Breast epithelium (tissue), 4 donors: Measurements from ENCODE around the gene YWHAE. TPM values are rescaled to one million over a fixed set of nuclear protein-coding genes. Genes with fewer than 3 reads are reported as not detected.
"Not testable (repeated sequence)": the region's sequence is repeated elsewhere in the genome, so short reads cannot be mapped to it uniquely, and the experiment has no call there.

Experiments used
- DNase-seq, 2 donors: peaks; one replicate each; pipeline ENCODE4 v3.0.0-alpha.2; 2019; ENCODE audit warnings: low spot score in 2 of 2
- H3K27ac ChIP-seq, 2 donors: fragments of 200-600 bp; sonication (generic) in 1 of 2; one replicate each; pipeline ENCODE4 v1.5.1; 2016 to 2019; ENCODE audit warnings: mild to moderate bottlenecking in 1 of 2
- H3K27me3 ChIP-seq, 2 donors: fragments of 200-600 bp; sonication (generic) in 1 of 2; one replicate each; pipeline versions ENCODE4 v1.5.1 to v1.6.0; 2017 to 2019; ENCODE audit warnings: control low read depth in 1 of 2, mild to moderate bottlenecking in 1 of 2
- H3K36me3 ChIP-seq: fragments of 200-600 bp; one replicate; pipeline ENCODE4 v1.5.1; 2019
- H3K4me1 ChIP-seq, 2 donors: fragments of 200-600 bp; sonication (generic); one replicate each; pipeline ENCODE4 v1.5.1; 2016 to 2019; ENCODE audit warnings: control low read depth in 1 of 2
- H3K4me3 ChIP-seq, 3 donors: fragments of 200-600 bp; sonication (generic); 1 replicate in 2 of 3; 2 replicates in 1 of 3; pipeline ENCODE4 v1.5.1; 2016 to 2019; ENCODE audit warnings: mild to moderate bottlenecking in 3 of 3, moderate library complexity in 2 of 3
- H3K9me3 ChIP-seq, 2 donors: fragments of 200-600 bp; sonication (generic) in 1 of 2; one replicate each; pipeline ENCODE4 v1.5.1; 2016 to 2019; ENCODE audit warnings: control low read depth in 1 of 2
- CTCF ChIP-seq, 3 donors: fragments of 450-650 bp; IDR thresholded peaks; one replicate each; pipeline ENCODE4 v1.5.1; 2016 to 2017; ENCODE audit warnings: antibody characterized with exemption in 3 of 3, mild to moderate bottlenecking in 3 of 3, moderate library complexity in 3 of 3
- POLR2A ChIP-seq: fragments of 450-650 bp; IDR thresholded peaks from one replicate; pipeline ENCODE4 v1.6.1; 2016; ENCODE audit warnings: antibody characterized with exemption, mild to moderate bottlenecking, moderate library complexity
- POLR2AphosphoS5 ChIP-seq, 3 donors: sonication (generic); formaldehyde crosslinking; IDR thresholded peaks; one replicate each; pipeline ENCODE4 v1.6.1; 2017; ENCODE audit warnings: antibody characterized with exemption in 3 of 3
- intact Hi-C: fragments of 100-400 bp; cut with DNase I; formaldehyde crosslinking; loops from one replicate; pipeline ENCODE4 v1.15.1; 2023; ENCODE audit warnings: low total_unique reads
- total RNA-seq, 3 donors: library from RNA; depleted of rRNA; stranded (reverse); fragments of >200 nt; gene quantifications; one replicate each; pipeline ENCODE4 v1.1.0, GENCODE V29; 2016

The YWHAE gene
- total RNA-seq, 3 donors from 2014 or later, result 481 to 610 (median 518) TPM

DNA sequence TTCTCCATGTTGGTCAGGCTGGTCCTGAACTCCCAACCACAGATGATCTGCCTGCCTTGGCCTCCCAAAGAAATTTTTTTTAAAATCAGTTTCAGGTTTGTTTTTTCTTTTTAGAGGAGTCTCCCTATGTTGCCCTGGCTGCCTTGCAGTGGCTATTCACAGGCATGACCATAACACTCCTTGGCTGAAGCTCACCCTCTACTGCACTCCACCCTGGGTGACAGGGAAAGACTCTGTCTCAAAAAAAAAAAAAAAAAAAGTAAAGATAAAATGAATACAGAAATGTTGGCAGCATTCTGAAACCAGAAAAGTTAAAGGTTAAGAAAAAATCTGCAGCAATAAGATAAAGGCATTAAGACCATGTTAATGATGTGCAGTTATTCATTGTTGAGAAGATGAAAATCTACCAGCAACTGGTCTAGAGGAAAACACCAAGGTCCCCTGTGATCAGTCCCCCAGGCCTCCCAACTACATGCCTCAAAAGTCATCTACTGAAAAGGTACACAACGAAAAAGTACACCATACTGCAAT, 15.1 kb downstream of the YWHAE start:
- no peaks in the 10 kb centered on the region for H3K27me3 ChIP-seq
- no peak for DNase-seq
- intact Hi-C loops, result no loop called here
- H3K4me3 ChIP-seq, result no peak overlapping the region
- H3K9me3 ChIP-seq, result no peaks in the 10 kb centered on the region
- peaks cover 0 to 15% of the 10 kb centered on the region in 2 donors for H3K4me1 ChIP-seq
- TF ChIP-seq CTCF (IDR thresholded peaks at IDR 0.05), result no peak
- TF ChIP-seq POLR2AphosphoS5 (IDR thresholded peaks at IDR 0.05), result no peak
- TF ChIP-seq POLR2A, result no peak
- H3K36me3 ChIP-seq, result no peaks in the 10 kb centered on the region
- peak overlapping the region in 1 of 2 donors; percentile 54 for H3K27ac ChIP-seq

DNA sequence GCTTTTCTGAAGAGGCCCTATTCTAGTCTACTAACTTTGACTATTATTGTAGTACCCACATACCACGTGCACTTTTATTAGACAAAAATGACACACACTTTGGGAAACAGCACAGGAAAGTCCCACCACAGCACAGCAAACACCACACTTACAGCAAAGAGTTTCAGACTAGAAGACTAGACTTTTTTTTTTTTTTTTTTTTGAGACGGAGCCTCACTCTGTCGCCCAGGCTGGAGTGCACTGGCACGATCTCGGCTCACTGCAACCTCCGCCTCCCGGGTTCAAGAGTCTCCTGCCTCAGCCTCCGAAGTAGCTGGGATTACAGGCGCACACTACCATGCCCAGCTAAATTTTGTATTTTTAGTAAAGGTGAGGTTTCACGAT, 20.1 kb downstream of the YWHAE start:
- intact Hi-C loops, result no loop called here
- peak overlapping the region; percentile 33 to 54 for H3K27ac ChIP-seq
- peaks cover 0 to 19% of the 10 kb centered on the region in 2 donors for H3K4me1 ChIP-seq
- H3K36me3 ChIP-seq, result no peaks in the 10 kb centered on the region
- no peak overlapping the region for H3K4me3 ChIP-seq
- TF ChIP-seq POLR2AphosphoS5 (IDR thresholded peaks at IDR 0.05), result no peak
- TF ChIP-seq CTCF (IDR thresholded peaks at IDR 0.05), result no peak
- no peak for TF ChIP-seq POLR2A
- H3K9me3 ChIP-seq, result no peaks in the 10 kb centered on the region
- H3K27me3 ChIP-seq, result no peaks in the 10 kb centered on the region
- no peak for DNase-seq

- no peak for TF ChIP-seq POLR2A
- TF ChIP-seq CTCF (IDR thresholded peaks at IDR 0.05), result no peak
- no peak for TF ChIP-seq POLR2AphosphoS5 (IDR thresholded peaks at IDR 0.05)
- Histone ChIP-seq H3K36me3 (no peaks in the 10 kb centered on the region), H3K9me3 (no peaks in the 10 kb centered on the region), H3K27ac (no peak overlapping the region), H3K4me3 (peak overlapping the region in 1 of 3 donors; percentile 9), H3K27me3 (no peaks in the 10 kb centered on the region), H3K4me1 (peaks cover 0 to 19% of the 10 kb centered on the region in 2 donors)
- intact Hi-C loops, result no loop called here
- DNase-seq, result no peak
Measured at GRCh38 chr17:1379208-1379929, 20.7 kb downstream of the YWHAE start.

DNA sequence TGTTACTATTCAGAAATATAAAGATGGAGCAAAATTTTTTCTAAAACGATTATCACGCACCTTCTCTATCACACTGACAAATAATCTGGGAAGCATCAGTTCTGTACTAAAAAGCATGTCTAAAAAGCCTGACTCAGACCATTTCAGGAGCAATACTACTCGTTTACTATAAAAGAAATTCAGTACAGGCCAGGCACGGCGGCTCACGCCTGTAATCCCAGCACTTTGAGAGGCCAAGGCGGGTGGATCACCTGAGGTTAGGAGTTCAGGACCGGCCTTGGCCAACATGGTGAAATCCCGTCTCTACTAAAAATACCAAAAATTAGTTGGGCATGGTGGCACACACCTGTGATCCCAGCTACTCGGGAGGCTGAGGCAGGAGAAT, 21.6 kb downstream of the YWHAE start:
- DNase-seq, H3K27ac ChIP-seq, H3K9me3 ChIP-seq, H3K4me3 ChIP-seq, intact Hi-C loops, H3K36me3 ChIP-seq, H3K27me3 ChIP-seq: not testable (repeated sequence)
- peaks cover 0 to 19% of the 10 kb centered on the region in 2 donors for H3K4me1 ChIP-seq

DNA sequence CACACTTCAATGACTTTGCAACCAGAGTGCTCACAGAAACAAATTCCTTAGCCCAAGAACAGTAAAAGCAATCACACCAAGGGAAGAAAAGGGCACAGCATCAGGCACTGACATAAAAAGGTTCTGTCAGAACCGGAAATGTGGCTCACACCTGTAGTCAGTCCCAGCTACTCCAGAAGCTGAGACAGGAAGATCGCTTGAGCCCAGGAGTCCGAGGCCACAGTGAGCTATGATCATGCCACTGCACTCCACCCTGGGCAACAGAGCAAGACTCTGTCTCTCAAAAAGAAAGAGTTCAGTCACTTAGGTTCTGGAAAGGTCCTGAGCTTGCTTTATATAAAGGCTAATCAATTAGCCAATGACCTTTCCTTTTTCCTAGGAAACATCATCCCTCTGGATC, 22.7 kb downstream of the YWHAE start:
- Histone ChIP-seq H3K9me3 (no peaks in the 10 kb centered on the region), H3K4me1 (peaks cover 0 to 19% of the 10 kb centered on the region in 2 donors), H3K36me3 (no peaks in the 10 kb centered on the region), H3K4me3 (peak overlapping the region in 1 of 3 donors; percentile 20), H3K27ac (peak overlapping the region in 1 of 2 donors; percentile 23), H3K27me3 (no peaks in the 10 kb centered on the region)
- intact Hi-C loops, result no loop called here
- TF ChIP-seq POLR2A (no peak), POLR2AphosphoS5 (IDR thresholded peaks at IDR 0.05) (no peak), CTCF (IDR thresholded peaks at IDR 0.05) (no peak)
- DNase-seq, result no peak
